ENCODE results near the gene GSTM3.

GSTM3 gene

DNA sequence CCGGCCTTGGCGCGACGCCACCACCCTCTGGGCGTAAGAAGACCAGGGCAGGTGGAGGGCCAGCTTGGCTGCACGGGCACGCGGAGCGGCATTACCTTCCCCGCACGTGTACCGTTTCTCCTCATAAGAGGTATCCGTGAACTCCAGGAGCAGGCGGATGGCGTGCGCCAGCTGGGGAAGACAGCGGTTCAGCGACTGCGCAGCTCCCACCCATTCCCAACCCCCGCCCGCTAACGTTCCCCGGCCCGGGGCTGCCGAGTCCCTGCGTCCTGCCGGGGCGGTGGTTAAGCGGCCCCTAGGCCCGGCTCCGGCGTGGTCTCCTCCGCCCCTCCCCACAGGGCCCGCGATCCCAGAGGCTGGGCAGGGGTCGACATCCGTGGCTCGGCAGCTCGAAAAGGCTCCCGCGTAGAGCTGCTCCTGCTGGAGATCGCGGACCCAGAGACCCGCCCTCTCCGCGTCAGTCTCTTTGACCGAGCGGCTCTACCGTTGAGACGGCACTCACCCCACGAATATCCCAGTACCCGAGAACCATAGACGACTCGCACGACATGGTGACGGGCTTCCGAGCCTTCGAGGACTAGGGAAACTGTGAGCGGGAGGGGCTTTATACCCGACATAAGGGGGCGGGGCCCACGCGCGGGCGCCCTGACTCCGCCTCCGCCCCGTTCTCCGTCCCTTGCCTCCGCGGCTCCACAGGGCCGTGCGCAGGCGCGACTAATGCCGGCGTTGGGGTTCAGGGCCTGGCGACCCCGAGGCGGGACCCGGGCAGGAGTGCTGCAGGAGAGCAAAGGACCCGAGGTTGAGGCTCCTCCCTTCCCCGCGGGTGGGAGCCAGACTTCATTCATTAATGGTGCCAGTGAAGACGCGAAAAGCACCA is 862 bp downstream of the GSTM3 start:
- H3K27ac ChIP-seq: no peak overlapping the region
- H3K4me3 ChIP-seq (ENCODE audit: low read depth in 1 of 2, low read length in 1 of 2): peak overlapping the region; percentile 67 to 83
- TF ChIP-seq, protein P1, sequence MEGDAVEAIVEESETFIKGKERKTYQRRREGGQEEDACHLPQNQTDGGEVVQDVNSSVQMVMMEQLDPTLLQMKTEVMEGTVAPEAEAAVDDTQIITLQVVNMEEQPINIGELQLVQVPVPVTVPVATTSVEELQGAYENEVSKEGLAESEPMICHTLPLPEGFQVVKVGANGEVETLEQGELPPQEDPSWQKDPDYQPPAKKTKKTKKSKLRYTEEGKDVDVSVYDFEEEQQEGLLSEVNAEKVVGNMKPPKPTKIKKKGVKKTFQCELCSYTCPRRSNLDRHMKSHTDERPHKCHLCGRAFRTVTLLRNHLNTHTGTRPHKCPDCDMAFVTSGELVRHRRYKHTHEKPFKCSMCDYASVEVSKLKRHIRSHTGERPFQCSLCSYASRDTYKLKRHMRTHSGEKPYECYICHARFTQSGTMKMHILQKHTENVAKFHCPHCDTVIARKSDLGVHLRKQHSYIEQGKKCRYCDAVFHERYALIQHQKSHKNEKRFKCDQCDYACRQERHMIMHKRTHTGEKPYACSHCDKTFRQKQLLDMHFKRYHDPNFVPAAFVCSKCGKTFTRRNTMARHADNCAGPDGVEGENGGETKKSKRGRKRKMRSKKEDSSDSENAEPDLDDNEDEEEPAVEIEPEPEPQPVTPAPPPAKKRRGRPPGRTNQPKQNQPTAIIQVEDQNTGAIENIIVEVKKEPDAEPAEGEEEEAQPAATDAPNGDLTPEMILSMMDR (IDR thresholded peaks at IDR 0.05): no peak
- H3K36me3 ChIP-seq: no peaks in the 10 kb centered on the region
- no peaks in the 10 kb centered on the region for H3K9me3 ChIP-seq
- peaks cover 56% of the 10 kb centered on the region for H3K27me3 ChIP-seq
- peaks cover 6 to 12% of the 10 kb centered on the region in 2 experiments for H3K4me1 ChIP-seq (ENCODE audit: control insufficient read depth in 1 of 2, insufficient read depth in 1 of 2, low read depth in 1 of 2, low read length in 1 of 2)

DNA sequence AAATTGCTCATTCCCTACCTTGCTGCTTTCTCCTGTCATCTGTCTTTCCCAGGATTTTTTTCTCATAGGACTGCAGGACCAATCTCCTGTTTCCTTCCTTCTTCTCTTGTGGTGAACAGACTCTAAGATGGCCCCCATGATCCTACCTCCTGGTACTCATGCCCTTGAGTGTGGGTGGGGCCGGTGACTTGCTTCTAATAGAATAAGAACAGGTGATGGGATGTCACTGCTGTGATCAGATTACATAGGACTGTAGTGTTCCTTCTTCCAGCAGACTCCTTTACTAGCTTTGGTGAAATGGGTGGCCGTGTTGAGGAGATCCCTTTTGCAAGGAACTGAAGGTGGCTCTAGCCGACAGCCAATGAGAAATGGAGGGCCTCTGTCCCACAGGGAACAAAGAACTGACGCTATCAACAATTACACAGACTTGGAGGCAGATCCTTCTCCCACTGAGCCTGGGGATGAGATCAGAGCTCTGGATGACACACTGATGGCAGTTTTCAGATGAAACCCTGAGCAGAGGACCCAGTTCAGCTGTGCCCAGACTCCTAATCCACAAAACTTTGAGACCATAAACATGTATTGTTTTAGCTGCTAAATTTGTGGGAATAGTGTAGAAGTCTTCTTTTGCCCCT is 7.5 kb downstream of the GSTM3 start:
- no peaks in the 10 kb centered on the region for H3K4me1 ChIP-seq (ENCODE audit: control insufficient read depth in 1 of 2, insufficient read depth in 1 of 2, low read depth in 1 of 2, low read length in 1 of 2)
- TF ChIP-seq, protein P1 (IDR thresholded peaks at IDR 0.05): no peak
- H3K27me3 ChIP-seq: peaks cover 16% of the 10 kb centered on the region
- H3K9me3 ChIP-seq: no peaks in the 10 kb centered on the region
- no peak overlapping the region for H3K27ac ChIP-seq
- no peak overlapping the region for H3K4me3 ChIP-seq (ENCODE audit: low read depth in 1 of 2, low read length in 1 of 2)
- no peaks in the 10 kb centered on the region for H3K36me3 ChIP-seq

DNA sequence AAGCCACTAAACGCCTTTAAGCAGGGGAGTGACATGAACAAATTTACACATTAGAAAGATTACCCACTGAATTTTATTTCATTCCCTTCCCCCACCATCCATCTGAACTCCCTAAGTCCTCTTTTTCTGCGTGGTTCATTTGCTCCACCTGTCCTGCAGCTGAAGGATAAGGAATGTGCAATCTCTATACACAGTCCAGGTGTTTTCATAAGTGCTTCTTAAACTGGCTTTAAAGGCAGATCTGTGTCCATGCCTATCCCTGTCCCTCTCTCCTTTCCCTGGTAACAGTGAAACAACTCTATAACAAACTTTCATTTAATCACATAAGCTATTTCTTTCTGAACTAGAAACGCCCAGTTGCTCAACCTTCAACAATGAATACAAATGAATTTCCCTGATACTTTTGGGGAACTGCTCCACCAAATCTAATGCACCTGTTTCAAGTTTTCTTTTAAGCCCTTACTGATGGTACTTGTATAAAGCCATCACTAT is 8.4 kb downstream of the GSTM3 start:
- peaks cover 7% of the 10 kb centered on the region for H3K27me3 ChIP-seq
- no peak overlapping the region for H3K4me3 ChIP-seq (ENCODE audit: low read depth in 1 of 2, low read length in 1 of 2)
- no peak overlapping the region for H3K27ac ChIP-seq
- no peaks in the 10 kb centered on the region for H3K36me3 ChIP-seq
- TF ChIP-seq, protein P1 (IDR thresholded peaks at IDR 0.05): no peak
- H3K9me3 ChIP-seq: no peaks in the 10 kb centered on the region
- no peaks in the 10 kb centered on the region for H3K4me1 ChIP-seq (ENCODE audit: control insufficient read depth in 1 of 2, insufficient read depth in 1 of 2, low read depth in 1 of 2, low read length in 1 of 2)

DNA sequence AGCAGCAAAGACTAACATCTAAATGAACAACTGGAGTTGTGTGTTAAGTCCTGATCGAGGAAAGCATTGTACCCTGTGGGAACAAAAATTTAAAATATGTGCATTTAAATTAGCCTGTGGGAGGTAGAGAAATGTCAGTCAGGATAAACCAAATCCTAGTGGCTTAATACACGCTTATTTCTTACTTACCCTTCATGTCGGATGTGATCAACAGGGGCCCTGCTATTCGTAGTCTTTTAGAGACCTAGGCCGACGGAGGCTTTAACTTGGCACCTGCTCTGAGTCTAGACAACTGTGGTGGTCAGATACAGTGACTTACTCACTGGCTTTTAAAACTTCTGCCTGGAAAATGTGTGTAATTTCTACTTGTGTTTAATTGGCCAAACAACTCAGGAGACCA is 10.2 kb downstream of the GSTM3 start:
- Histone ChIP-seq H3K27ac (no peak overlapping the region), H3K4me1 (ENCODE audit: control insufficient read depth in 1 of 2, insufficient read depth in 1 of 2, low read depth in 1 of 2, low read length in 1 of 2) (no peaks in the 10 kb centered on the region), H3K4me3 (ENCODE audit: low read depth in 1 of 2, low read length in 1 of 2) (no peak overlapping the region), H3K9me3 (no peaks in the 10 kb centered on the region), H3K36me3 (no peaks in the 10 kb centered on the region), H3K27me3 (no peaks in the 10 kb centered on the region)
- TF ChIP-seq, protein P1 (IDR thresholded peaks at IDR 0.05): no peak

DNA sequence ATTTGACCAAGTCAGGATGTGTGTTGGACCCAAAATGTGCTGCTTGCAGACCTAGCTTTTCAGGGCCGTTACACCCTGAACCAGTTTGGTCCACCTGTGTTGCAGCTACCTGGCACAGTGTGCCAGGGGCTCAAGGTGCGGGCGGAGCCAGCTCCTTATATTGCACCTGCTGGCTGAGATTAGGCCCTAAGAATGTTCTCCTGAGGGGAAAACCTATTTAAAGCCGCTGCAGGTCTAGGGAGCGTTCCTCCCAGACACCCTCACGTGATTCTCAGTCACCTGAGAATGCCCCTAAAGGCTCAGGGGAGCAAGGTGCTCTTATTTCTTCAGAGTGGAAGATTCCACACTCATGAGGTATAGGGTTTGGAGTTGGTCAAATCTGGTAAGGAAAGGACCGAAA is 12.0 kb downstream of the GSTM3 start:
- TF ChIP-seq, protein P1 (IDR thresholded peaks at IDR 0.05): no peak
- Histone ChIP-seq H3K27me3 (no peaks in the 10 kb centered on the region), H3K36me3 (no peaks in the 10 kb centered on the region), H3K27ac (no peak overlapping the region), H3K9me3 (no peaks in the 10 kb centered on the region), H3K4me3 (ENCODE audit: low read depth in 1 of 2, low read length in 1 of 2) (no peak overlapping the region), H3K4me1 (ENCODE audit: control insufficient read depth in 1 of 2, insufficient read depth in 1 of 2, low read depth in 1 of 2, low read length in 1 of 2) (no peaks in the 10 kb centered on the region)

Data from neutrophil (primary cell).